HepG2 (cell line): ENCODE measurements around the gene WDR45B. TPM values are rescaled to one million over a fixed set of nuclear protein-coding genes. Genes with fewer than 3 reads are reported as not detected.

Experiments used
- ARNT2 ChIP-seq: sonication (generic); formaldehyde crosslinking; IDR thresholded peaks from 2 replicates; pipeline ENCODE4 v1.8.0; 2022; ENCODE audit warnings: mild to moderate bottlenecking, low read depth, missing genetic modification reagents, moderate library complexity
- ELF1 ChIP-seq: sonication (generic); formaldehyde crosslinking; IDR thresholded peaks from 2 replicates; pipeline ENCODE4 v1.4.0; 2020; ENCODE audit warnings: missing genetic modification reagents
- FOXJ3 ChIP-seq: sonication (generic); formaldehyde crosslinking; IDR thresholded peaks from 2 replicates; pipeline ENCODE4 v1.4.0; 2020; ENCODE audit warnings: missing genetic modification reagents, mild to moderate bottlenecking, borderline replicate concordance
- HIVEP1 ChIP-seq: sonication (generic); formaldehyde crosslinking; IDR thresholded peaks from 2 replicates; pipeline ENCODE4 v1.4.0; 2020; ENCODE audit warnings: mild to moderate bottlenecking, missing genetic modification reagents
- KLF6 ChIP-seq: IDR thresholded peaks from 2 replicates; pipeline ENCODE4 v1.8.0; 2016; ENCODE audit warnings: missing biosample characterization, missing genetic modification reagents
- MBNL3 ChIP-seq: fragments of 250-450 bp; sonication (Bioruptor Pico); conservative IDR thresholded peaks from 2 replicates; pipeline ENCODE4 v1.8.0; 2022; ENCODE audit warnings: mild to moderate bottlenecking, inconsistent platforms
- PAWR ChIP-seq: sonication (generic); formaldehyde crosslinking; IDR thresholded peaks from 2 replicates; pipeline ENCODE4 v1.4.0; 2020; ENCODE audit warnings: missing genetic modification reagents, mild to moderate bottlenecking, borderline replicate concordance
- PHB2 ChIP-seq: fragments of 450-650 bp; IDR thresholded peaks from 2 replicates; pipeline ENCODE4 v1.6.1; 2018; ENCODE audit not compliant: partially characterized antibody
- RBAK ChIP-seq: sonication (generic); formaldehyde crosslinking; IDR thresholded peaks from 2 replicates; pipeline ENCODE4 v1.5.1; 2020; ENCODE audit warnings: mild to moderate bottlenecking, missing genetic modification reagents
- RBM39 ChIP-seq: fragments of 200-400 bp; formaldehyde crosslinking; IDR thresholded peaks from one replicate; pipeline ENCODE4 v1.6.1; 2018; ENCODE audit warnings: antibody characterized with exemption, mild to moderate bottlenecking, low read depth, low read length; ENCODE audit not compliant: poor library complexity, severe bottlenecking
- SNAPC5 ChIP-seq: sonication (generic); formaldehyde crosslinking; IDR thresholded peaks from 2 replicates; pipeline ENCODE4 v1.8.1; 2023; ENCODE audit warnings: mild to moderate bottlenecking, missing genetic modification reagents, borderline replicate concordance
- SP5 ChIP-seq: IDR thresholded peaks from 2 replicates; pipeline ENCODE4 v1.6.1; 2016; ENCODE audit warnings: low read depth, borderline replicate concordance
- STAG1 ChIP-seq: sonication (generic); formaldehyde crosslinking; IDR thresholded peaks from 2 replicates; pipeline ENCODE4 v1.4.0; 2020; ENCODE audit warnings: missing genetic modification reagents
- TCF7L2 ChIP-seq: IDR thresholded peaks from 2 replicates; pipeline ENCODE4 v1.6.1; 2011; ENCODE audit warnings: mild to moderate bottlenecking, low read depth, low read length, moderate library complexity
- TEAD2 ChIP-seq: sonication (generic); formaldehyde crosslinking; IDR thresholded peaks from 2 replicates; pipeline ENCODE4 v1.9.0; 2021; ENCODE audit warnings: missing genetic modification reagents
- ZBTB20 ChIP-seq: sonication (generic); formaldehyde crosslinking; IDR thresholded peaks from 2 replicates; pipeline ENCODE4 v1.8.1; 2023; ENCODE audit warnings: missing genetic modification reagents, low read depth, mild to moderate bottlenecking, borderline replicate concordance
- ZBTB39 ChIP-seq: sonication (generic); formaldehyde crosslinking; IDR thresholded peaks from 2 replicates; pipeline ENCODE4 v1.5.0; 2020; ENCODE audit warnings: missing genetic modification reagents
- ZBTB46 ChIP-seq: sonication (generic); formaldehyde crosslinking; IDR thresholded peaks from 2 replicates; pipeline ENCODE4 v1.4.0; 2020; ENCODE audit warnings: mild to moderate bottlenecking, missing genetic modification reagents, borderline replicate concordance
- ZMYM2 ChIP-seq: sonication (generic); formaldehyde crosslinking; IDR thresholded peaks from 2 replicates; pipeline ENCODE4 v1.8.0; 2022; ENCODE audit warnings: mild to moderate bottlenecking, missing genetic modification reagents
- ZNF264 ChIP-seq: sonication (generic); formaldehyde crosslinking; IDR thresholded peaks from 2 replicates; pipeline ENCODE4 v1.4.0; 2020; ENCODE audit warnings: missing genetic modification reagents
- ZNF30 ChIP-seq: sonication (generic); formaldehyde crosslinking; IDR thresholded peaks from 2 replicates; pipeline ENCODE4 v1.5.0; 2020; ENCODE audit warnings: mild to moderate bottlenecking, missing genetic modification reagents
- ZNF350 ChIP-seq: sonication (generic); formaldehyde crosslinking; IDR thresholded peaks from 2 replicates; pipeline ENCODE4 v1.4.0; 2020; ENCODE audit warnings: mild to moderate bottlenecking, low read depth, missing genetic modification reagents, borderline replicate concordance
- ZNF354B ChIP-seq: sonication (generic); formaldehyde crosslinking; IDR thresholded peaks from 2 replicates; pipeline ENCODE4 v1.8.0; 2022; ENCODE audit warnings: mild to moderate bottlenecking, missing genetic modification reagents
- ZNF382 ChIP-seq: sonication (generic); formaldehyde crosslinking; IDR thresholded peaks from 2 replicates; pipeline ENCODE4 v1.5.0; 2020; ENCODE audit warnings: missing genetic modification reagents, mild to moderate bottlenecking, borderline replicate concordance
- ZSCAN22 ChIP-seq: sonication (generic); formaldehyde crosslinking; IDR thresholded peaks from 2 replicates; pipeline ENCODE4 v1.4.0; 2020; ENCODE audit warnings: mild to moderate bottlenecking, missing genetic modification reagents
- ZSCAN9 ChIP-seq: IDR thresholded peaks from 2 replicates; pipeline ENCODE4 v1.6.1; 2016; ENCODE audit warnings: borderline replicate concordance
- polyA plus RNA-seq, 8 experiments: library from polyadenylated mRNA; depleted of rRNA in 3 of 8; stranded (reverse) in 7 of 8; unstranded in 1 of 8; fragments of >200 nt; fragmentation: Illumina TruSeq in 4 of 8; extraction: Trizol in 4 of 8; gene quantifications; 2 replicates each; pipeline versions ENCODE4 v1.2.1 to v1.2.3, GENCODE V29; 2011 to 2016; ENCODE audit warnings: low read depth in 4 of 8, missing spikeins in 1 of 8, mixed read lengths in 1 of 8; ENCODE audit not compliant: insufficient read depth in 1 of 8
- total RNA-seq, 5 experiments: library from RNA; depleted of rRNA; stranded (reverse); fragments of >200 nt; fragmentation: Illumina TruSeq; extraction: Trizol; gene quantifications; 2 replicates each; pipeline ENCODE4 v1.2.3, GENCODE V29; 2016; ENCODE audit warnings: low read depth in 1 of 5

WDR45B gene
- total and polyA plus RNA-seq, 2 of the 13 experiments (the other 11 are each of a cell fraction or from before 2014, with no cell fraction given) = 86.2 to 155 TPM

- TF ChIP-seq ARNT2 (CRISPR knock-in tag) (peak; percentile 96), RBM39 (peak; percentile 46), ZNF382 (CRISPR knock-in tag) (no peak), ZBTB46 (no peak), SNAPC5 (CRISPR knock-in tag) (no peak), HIVEP1 (CRISPR knock-in tag) (no peak), ELF1 (CRISPR knock-in tag) (peak; percentile 87), ZSCAN22 (CRISPR knock-in tag) (no peak), ZNF354B (CRISPR knock-in tag) (0 out of 2 replicates have a peak, but pooled peaks have one; percentile 62), TEAD2 (CRISPR knock-in tag) (peak; percentile 66; the same call in 1 of the 2 replicates), MBNL3 (no peak), PHB2 (no peak), ZNF350 (peak; percentile 18; the same call in 1 of the 2 replicates), ZNF30 (CRISPR knock-in tag) (peak; percentile 66; the same call in 1 of the 2 replicates), ZNF264 (CRISPR knock-in tag) (no peak), KLF6 (peak; percentile 90; the same call in 1 of the 2 replicates), SP5 (CRISPR knock-in tag) (peak; percentile 53; the same call in 1 of the 2 replicates), ZSCAN9 (CRISPR knock-in tag) (peak; percentile 30; the same call in 1 of the 2 replicates), ZBTB39 (CRISPR knock-in tag) (peak; percentile 87; the same call in 1 of the 2 replicates), STAG1 (CRISPR knock-in tag) (0 out of 2 replicates have a peak, but pooled peaks have one; percentile 12), TCF7L2 (no peak), ZBTB20 (CRISPR knock-in tag) (peak; percentile 16; the same call in 1 of the 2 replicates), PAWR (CRISPR knock-in tag) (0 out of 2 replicates have a peak, but pooled peaks have one; percentile 10), ZMYM2 (CRISPR knock-in tag) (no peak), FOXJ3 (no peak), RBAK (CRISPR knock-in tag) (no peak)
Measured at GRCh38 chr17:82648165-82648668, at the start of gene WDR45B (continued).
